Spleen (tissue), 7 donors: ENCODE data around the gene HNRNPM.

ENCODE experiments used
- CTCF ChIP-seq, 11 experiments: fragments of 200-600 bp in 7 of 11; fragments of 450-650 bp in 4 of 11; sonication (generic) in 4 of 11; IDR thresholded peaks in 8 of 11; conservative IDR thresholded peaks in 3 of 11; 1 replicate in 7 of 11; 2 replicates in 4 of 11; pipeline versions ENCODE4 v1.4.0 to v1.8.0; 2016 to 2021; ENCODE audit warnings: antibody characterized with exemption in 11 of 11, inconsistent platforms in 4 of 11, mild to moderate bottlenecking in 1 of 11
- POLR2A ChIP-seq, 3 donors: fragments of 450-650 bp; IDR thresholded peaks; one replicate each; pipeline ENCODE4 v1.5.1; 2017; ENCODE audit warnings: antibody characterized with exemption in 3 of 3, mild to moderate bottlenecking in 1 of 3
- POLR2AphosphoS5 ChIP-seq, 3 donors: sonication (generic); formaldehyde crosslinking; IDR thresholded peaks; one replicate each; pipeline ENCODE4 v1.5.1; 2017; ENCODE audit warnings: antibody characterized with exemption in 3 of 3
- donor health status: DM: no; HTN: no; CAD: no; lungs with moderate emphysema.
- donor health status: DM: no; HTN: no; CAD: no.
- donor health status: DM: no; HTN: no; CAD: no.

GRCh38 chr19:8506402-8506957 lies 61.7 kb downstream of the HNRNPM start:
- TF ChIP-seq CTCF (IDR thresholded peaks at IDR 0.05 in 8 of 11, conservative IDR thresholded peaks at IDR 0.05 in 3 of 11) = peak in 6 of 11 experiments; percentile 15 to 59 (median 36)
- no peak for TF ChIP-seq POLR2A (IDR thresholded peaks at IDR 0.05)
- TF ChIP-seq POLR2AphosphoS5 (IDR thresholded peaks at IDR 0.05) = no peak
